Testis (tissue), 3 donors: ENCODE data around the gene FAAP24. TPM values are rescaled to one million over a fixed set of nuclear protein-coding genes. Genes with fewer than 3 reads are reported as not detected.
"Not testable (repeated sequence)": the region's sequence is repeated elsewhere in the genome, so short reads cannot be mapped to it uniquely, and the experiment has no call there.

ENCODE experiments used
- DNase-seq: peaks from one replicate; pipeline ENCODE4 v3.0.0-alpha.2; 2019
- H3K27ac ChIP-seq, 2 donors: fragments of 200-600 bp; sonication (generic); one replicate each; pipeline ENCODE4 v1.5.1; 2019
- H3K27me3 ChIP-seq: fragments of 200-600 bp; sonication (generic); one replicate; pipeline ENCODE4 v1.5.1; 2019
- H3K36me3 ChIP-seq: fragments of 200-600 bp; sonication (generic); one replicate; pipeline ENCODE4 v1.5.1; 2017; ENCODE audit warnings: low read depth; ENCODE audit errors: missing control alignments
- H3K4me1 ChIP-seq: fragments of 200-600 bp; sonication (generic); one replicate; pipeline ENCODE4 v1.5.1; 2019
- H3K4me3 ChIP-seq, 2 donors: fragments of 200-600 bp; sonication (generic); one replicate each; pipeline ENCODE4 v1.5.1; 2017 to 2019
- H3K9me3 ChIP-seq: fragments of 200-600 bp; sonication (generic); one replicate; pipeline ENCODE4 v1.5.1; 2017
- CTCF ChIP-seq, 3 experiments: fragments of 450-650 bp in 2 of 3; fragments of 200-600 bp in 1 of 3; sonication (generic) in 1 of 3; IDR thresholded peaks; one replicate each; pipeline ENCODE4 v1.5.1; 2016 to 2019; ENCODE audit warnings: antibody characterized with exemption in 3 of 3, mild to moderate bottlenecking in 2 of 3, moderate library complexity in 1 of 3
- POLR2A ChIP-seq: fragments of 450-650 bp; IDR thresholded peaks from one replicate; pipeline ENCODE4 v1.6.1; 2017; ENCODE audit warnings: antibody characterized with exemption, mild to moderate bottlenecking, moderate library complexity
- WGBS, 2 donors: methylation state at CpG; one replicate each; pipeline ENCODE4 v1.1.5; 2018; 5-methylcytosine and 5-hydroxymethylcytosine counted together
- intact Hi-C: fragments of 100-400 bp; cut with DNase I; formaldehyde crosslinking; loops from one replicate; pipeline ENCODE4 v1.15.1; 2023; ENCODE audit warnings: low total_unique reads
- polyA plus RNA-seq: library from polyadenylated mRNA; stranded (reverse); fragments of 350-450 nt; fragmentation: Illumina TruSeq; extraction: RNeasy Lipid Tissue Mini Kit (QIAGEN cat#74804); gene quantifications from one replicate; pipeline ENCODE4 v1.2.3, GENCODE V29; 2014; ENCODE audit warnings: low read depth, low replicate concordance; ENCODE audit not compliant: insufficient read depth
- total RNA-seq, 2 donors: library from RNA; depleted of rRNA; stranded (reverse); fragments of >200 nt; gene quantifications; one replicate each; pipeline ENCODE4 v1.2.3, GENCODE V29; 2016

Gene FAAP24
- total and polyA plus RNA-seq, 3 donors from 2014 or later: 5.5 to 15.8 (median 11.8) TPM

- TF ChIP-seq CTCF (IDR thresholded peaks at IDR 0.05) (no peak), POLR2A (no peak)
- 13 to 58% methylated on average over 1 to 10 of the region's 11 CpGs for WGBS, 2 donors
- H3K27ac ChIP-seq: no peak overlapping the region
- H3K4me3 ChIP-seq: no peak overlapping the region
- H3K9me3 ChIP-seq: no peaks in the 10 kb centered on the region
- no peak for DNase-seq
- no peaks in the 10 kb centered on the region for H3K27me3 ChIP-seq
- no peaks in the 10 kb centered on the region for H3K36me3 ChIP-seq
- intact Hi-C loops: no loop called here
- no peaks in the 10 kb centered on the region for H3K4me1 ChIP-seq
Measured at GRCh38 chr19:33022472-33023116, 50.6 kb downstream of the FAAP24 start.

GRCh38 chr19:33024398-33024797, 52.4 kb downstream of the FAAP24 start:
- Histone ChIP-seq H3K4me3 (no peak overlapping the region), H3K27ac (no peak overlapping the region), H3K36me3 (no peaks in the 10 kb centered on the region), H3K27me3 (no peaks in the 10 kb centered on the region), H3K4me1 (no peaks in the 10 kb centered on the region), H3K9me3 (no peaks in the 10 kb centered on the region)
- intact Hi-C loops: no loop called here
- TF ChIP-seq POLR2A: no peak
- no peak for TF ChIP-seq CTCF (IDR thresholded peaks at IDR 0.05)
- 87 to 93% methylated on average over 8 of the region's 8 CpGs for WGBS, 2 donors
- no peak for DNase-seq

GRCh38 chr19:33025468-33026238, 53.6 kb downstream of the FAAP24 start:
- H3K36me3 ChIP-seq, DNase-seq, H3K4me1 ChIP-seq, H3K9me3 ChIP-seq, H3K27ac ChIP-seq, H3K27me3 ChIP-seq, intact Hi-C loops, H3K4me3 ChIP-seq: not testable (repeated sequence)
- WGBS, 2 donors: 67 to 76% methylated on average over 12 of the region's 12 CpGs

GRCh38 chr19:33026602-33027001, 54.6 kb downstream of the FAAP24 start:
- intact Hi-C loops, DNase-seq, H3K4me3 ChIP-seq, H3K9me3 ChIP-seq, H3K4me1 ChIP-seq, H3K27me3 ChIP-seq, H3K36me3 ChIP-seq, H3K27ac ChIP-seq: not testable (repeated sequence)
- 89 to 99% methylated on average over 4 to 5 of the region's 5 CpGs for WGBS, 2 donors

Other genes starting within 250 kb of the FAAP24 start
- gene SLC7A9, start 102.5 kb upstream of the FAAP24 start, total RNA-seq: 1 to 10 TPM in 1 of 2 donors, under 1 TPM in 1; 0.79 to 1.6 TPM
- 1.2 TPM for gene SLC7A9, start 102.5 kb upstream of the FAAP24 start, polyA plus RNA-seq
- gene CEP89, start 284 bp upstream of the FAAP24 start, total RNA-seq: 10 to 100 TPM; 16.7 to 17.2 TPM
- 14.0 TPM for gene CEP89, start 284 bp upstream of the FAAP24 start, polyA plus RNA-seq
- 1 to 10 TPM; 3.5 to 8.1 TPM for gene RHPN2, start 92.6 kb downstream of the FAAP24 start, total RNA-seq
- 4.0 TPM for gene RHPN2, start 92.6 kb downstream of the FAAP24 start, polyA plus RNA-seq
- gene GPATCH1, start 108.9 kb downstream of the FAAP24 start, total RNA-seq: 10 to 100 TPM; 13.1 to 14.2 TPM
- gene GPATCH1, start 108.9 kb downstream of the FAAP24 start, polyA plus RNA-seq: 12.0 TPM
- gene WDR88, start 159.9 kb downstream of the FAAP24 start, total RNA-seq: 1 to 10 TPM; 5.0 to 8.9 TPM
- gene WDR88, start 159.9 kb downstream of the FAAP24 start, polyA plus RNA-seq: 15.3 TPM
- 10 to 100 TPM; 29.3 to 50.9 TPM for gene LRP3, start 222.1 kb downstream of the FAAP24 start, total RNA-seq
- gene LRP3, start 222.1 kb downstream of the FAAP24 start, polyA plus RNA-seq: 21.8 TPM